Measurements from ENCODE around the gene AARS2. TPM values are rescaled to one million over a fixed set of nuclear protein-coding genes. Genes with fewer than 3 reads are reported as not detected.

AARS2 gene
- total and polyA plus RNA-seq, 12 donors = 5.3 to 15.9 (median 9.7) TPM

DNA sequence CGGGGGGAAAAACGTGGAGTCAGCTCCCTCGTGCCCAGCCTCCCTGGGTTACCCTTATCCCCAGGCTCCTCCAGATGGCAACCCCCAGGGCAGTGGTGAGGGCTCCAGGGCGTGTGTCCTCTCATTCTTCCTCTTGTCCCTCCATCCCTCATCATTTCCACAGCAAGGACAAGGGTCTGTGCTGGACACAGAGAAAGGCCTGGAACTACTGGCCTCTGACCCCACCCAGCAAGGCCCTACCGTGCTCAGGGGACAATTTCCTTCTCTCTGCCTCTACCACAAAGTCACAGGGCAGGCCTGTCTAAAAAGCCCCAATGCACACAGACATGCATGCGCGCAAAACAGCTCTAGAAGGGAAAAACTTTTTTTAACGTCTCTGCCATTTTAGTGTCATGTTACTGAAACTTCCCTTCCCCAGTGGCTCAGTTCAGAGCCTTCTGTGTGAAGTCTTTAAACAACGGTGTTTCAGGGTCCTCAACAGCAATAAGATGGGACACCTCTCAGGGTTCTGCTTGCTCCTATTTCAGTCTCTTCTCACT is 54.8 kb downstream of the AARS2 start:
- peak overlapping the region in 2 of 5 donors; percentile 92 to 98 for H3K27ac ChIP-seq
- intact Hi-C loops (cut with DNase I) = no loop called here
- 82 to 93% (median 88%) methylated on average over 9 of the region's 9 CpGs for WGBS, 4 donors

GRCh38 chr6:44257753-44258324 is 55.3 kb downstream of the AARS2 start:
- H3K36me3 ChIP-seq (replicated peaks in 1 of 2) = peaks cover 0 to 34% of the 10 kb centered on the region in 2 donors
- 23 to 29% (median 26%) methylated on average over 15 of the region's 15 CpGs for WGBS, 4 donors
- intact Hi-C loops (cut with DNase I) = no loop called here
- no peaks in the 10 kb centered on the region for H3K9me3 ChIP-seq (replicated peaks in 1 of 3)
- TF ChIP-seq POLR2A (IDR thresholded peaks at IDR 0.05) = no peak
- TF ChIP-seq CTCF (IDR thresholded peaks at IDR 0.05) = peak in 3 of 6 experiments; percentile 23 to 45 (median 34)
- peak overlapping the region in 2 of 4 donors; percentile 92 to 100 for H3K4me3 ChIP-seq
- DNase-seq = no peak
- no peaks in the 10 kb centered on the region for H3K27me3 ChIP-seq
- H3K4me1 ChIP-seq (replicated peaks in 1 of 2) = peaks cover 13 to 29% of the 10 kb centered on the region in 2 donors
- H3K27ac ChIP-seq = peak overlapping the region in 3 of 5 donors; percentile 85 to 98 (median 92)

More for the DNA sequence above, 54.8 kb downstream of the AARS2 start:
- no peaks in the 10 kb centered on the region for H3K9me3 ChIP-seq (replicated peaks in 1 of 3)
- H3K27me3 ChIP-seq = no peaks in the 10 kb centered on the region
- TF ChIP-seq POLR2A (IDR thresholded peaks at IDR 0.05) = no peak
- H3K36me3 ChIP-seq (replicated peaks in 1 of 2) = peaks cover 0 to 28% of the 10 kb centered on the region in 2 donors
- peaks cover 17 to 34% of the 10 kb centered on the region in 2 donors for H3K4me1 ChIP-seq (replicated peaks in 1 of 2)
- DNase-seq = no peak
- H3K4me3 ChIP-seq = no peak overlapping the region

DNA sequence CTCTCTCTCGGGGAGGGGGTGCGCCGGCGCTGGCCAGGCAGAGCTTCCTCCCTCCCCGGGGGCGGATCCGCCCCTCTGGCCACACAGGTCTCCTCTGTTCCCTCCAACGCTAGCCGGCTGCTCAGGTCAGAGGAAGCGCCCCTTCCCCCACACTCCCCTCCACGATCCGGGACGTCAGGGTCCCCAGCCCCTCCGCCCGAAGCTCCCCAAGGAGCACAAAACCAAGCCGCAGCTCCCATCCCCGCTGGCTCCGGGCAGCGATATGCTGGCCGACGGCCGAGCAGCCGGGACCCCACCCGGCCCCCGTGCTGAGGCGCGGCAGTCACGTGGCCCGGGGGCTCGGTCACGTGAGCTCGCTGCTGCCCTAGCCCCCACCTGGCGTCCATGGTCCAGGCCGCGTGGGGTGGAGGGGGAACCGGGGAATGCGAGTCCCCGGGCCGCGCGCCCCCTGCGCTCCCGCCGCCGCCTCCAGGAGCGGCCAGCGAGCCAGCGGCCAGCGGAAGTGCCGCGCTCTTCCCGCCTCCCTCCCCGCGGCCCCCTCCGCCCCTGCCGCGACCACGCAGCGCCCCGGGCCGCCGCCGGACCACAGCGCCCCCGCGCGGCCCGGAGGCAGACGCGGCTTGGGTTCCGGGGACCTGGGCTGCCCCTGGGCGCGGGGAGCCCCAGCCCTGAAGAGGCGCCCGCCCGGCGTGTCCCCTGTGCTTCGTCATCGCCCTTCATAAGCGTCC is 56.0 kb downstream of the AARS2 start, which contains the start of gene SLC35B2:
TSS of gene SLC35B2 (minus strand) at position 504 of the 728 bp plus-strand sequence. CDS start at position 386, 118 bp downstream.
- peaks cover 13 to 22% of the 10 kb centered on the region in 2 donors for H3K4me1 ChIP-seq (replicated peaks in 1 of 2)
- H3K9me3 ChIP-seq (replicated peaks in 1 of 3) = no peaks in the 10 kb centered on the region
- peak; percentile 72 to 84 (median 75) for DNase-seq
- peak; percentile 59 to 76 for TF ChIP-seq POLR2A (IDR thresholded peaks at IDR 0.05)
- peak in 3 of 6 experiments; percentile 83 to 87 (median 86) for TF ChIP-seq CTCF (IDR thresholded peaks at IDR 0.05)
- H3K36me3 ChIP-seq (replicated peaks in 1 of 2) = peaks cover 0 to 40% of the 10 kb centered on the region in 2 donors
- intact Hi-C loops (cut with DNase I) = no loop called here
- peak within 1 kb of the TSS; percentile 34 to 98 (median 85) for H3K27ac ChIP-seq
- H3K27me3 ChIP-seq = no peaks in the 10 kb centered on the region
- WGBS, 4 donors = 0 to 1% (median 0%) methylated on average over 5 to 80 of the region's 80 CpGs; no CpG with 5 or more reads in 1 of the 4 donors
- H3K4me3 ChIP-seq = peak within 1 kb of the TSS; percentile 66 to 100 (median 89)

GRCh38 chr6:44256775-44257024 is 56.4 kb downstream of the AARS2 start:
- Histone ChIP-seq H3K4me1 (replicated peaks in 1 of 2) (peaks cover 13 to 25% of the 10 kb centered on the region in 2 donors), H3K36me3 (replicated peaks in 1 of 2) (peaks cover 0 to 45% of the 10 kb centered on the region in 2 donors), H3K27me3 (no peaks in the 10 kb centered on the region), H3K27ac (peak overlapping the region in 4 of 5 donors; percentile 70 to 98 (median 88)), H3K9me3 (replicated peaks in 1 of 3) (no peaks in the 10 kb centered on the region), H3K4me3 (peak overlapping the region; percentile 66 to 100 (median 89))
- intact Hi-C loops (cut with DNase I) = no loop called here
- no peak for DNase-seq
- no peak for TF ChIP-seq CTCF (IDR thresholded peaks at IDR 0.05)
- no peak for TF ChIP-seq POLR2A (IDR thresholded peaks at IDR 0.05)
- WGBS, 4 donors = 0 to 7% (median 1%) methylated on average over 3 to 12 of the region's 12 CpGs; no CpG with 5 or more reads in 1 of the 4 donors

Data from adrenal gland (tissue), 12 donors.